CD8-positive, alpha-beta memory T cell (primary cell): ENCODE data around the gene CD96. TPM values are rescaled to one million over a fixed set of nuclear protein-coding genes. Genes with fewer than 3 reads are reported as not detected.

Experiments used
- CTCF ChIA-PET: fragments of 350-600 bp; sonication (Branson Sonifier 250); formaldehyde crosslinking; loops from one replicate; lab custom pipeline; 2021; ENCODE audit warnings: antibody characterized with exemption; lab: Charles Lee
- POLR2A ChIA-PET: fragments of 350-600 bp; sonication (Branson Sonifier 250); formaldehyde crosslinking; loops from one replicate; lab custom pipeline; 2021; ENCODE audit warnings: antibody characterized with exemption; lab: Charles Lee
- DNase-seq, 5 donors: peaks; one replicate each; pipeline versions ENCODE4 v3.0.0 to v3.0.0-alpha.2; 2020 to 2022; ENCODE audit warnings: mixed read lengths in 1 of 5
- H3K27ac ChIP-seq: one replicate; pipeline ENCODE4 v1.7.0; 2013; ENCODE audit warnings: low read depth, mild to moderate bottlenecking, low read length, moderate library complexity
- H3K27me3 ChIP-seq: 2 replicates; pipeline ENCODE4 v1.7.0; 2013; ENCODE audit warnings: low read length, mild to moderate bottlenecking; ENCODE audit not compliant: insufficient read depth, poor library complexity, severe bottlenecking
- H3K36me3 ChIP-seq: 2 replicates; pipeline ENCODE4 v1.7.0; 2013; ENCODE audit warnings: mild to moderate bottlenecking, low read length, moderate library complexity; ENCODE audit not compliant: insufficient read depth
- H3K4me1 ChIP-seq: 2 replicates; pipeline ENCODE4 v1.7.0; 2013; ENCODE audit warnings: mild to moderate bottlenecking, low read length, moderate library complexity; ENCODE audit not compliant: insufficient read depth
- H3K4me3 ChIP-seq: 2 replicates; pipeline ENCODE4 v1.7.0; 2013; ENCODE audit warnings: mild to moderate bottlenecking, low read length
- H3K9me3 ChIP-seq: 2 replicates; pipeline ENCODE4 v1.7.0; 2013; ENCODE audit warnings: mild to moderate bottlenecking, low read length
- H3K27ac Mint-ChIP-seq, 8 donors: one replicate each; pipeline ENCODE4 v1.8.0; 2020 to 2021; ENCODE audit warnings: mixed read lengths in 8 of 8, mild to moderate bottlenecking in 6 of 8, inconsistent platforms in 3 of 8, moderate library complexity in 3 of 8
- H3K27me3 Mint-ChIP-seq, 2 donors: one replicate each; pipeline ENCODE4 v1.8.0; 2020 to 2021; ENCODE audit warnings: mixed read lengths in 2 of 2, mild to moderate bottlenecking in 1 of 2, moderate library complexity in 1 of 2
- H3K36me3 Mint-ChIP-seq, 3 donors: one replicate each; pipeline ENCODE4 v1.8.0; 2020 to 2021; ENCODE audit warnings: mixed read lengths in 3 of 3, inconsistent platforms in 1 of 3, mild to moderate bottlenecking in 1 of 3
- H3K4me1 Mint-ChIP-seq, 3 donors: one replicate each; pipeline ENCODE4 v1.8.0; 2020 to 2021; ENCODE audit warnings: mixed read lengths in 3 of 3, inconsistent platforms in 1 of 3, mild to moderate bottlenecking in 1 of 3
- H3K4me3 Mint-ChIP-seq, 7 donors: one replicate each; pipeline ENCODE4 v1.8.0; 2020 to 2021; ENCODE audit warnings: mixed read lengths in 7 of 7, mild to moderate bottlenecking in 6 of 7, moderate library complexity in 4 of 7, inconsistent platforms in 2 of 7
- H3K9me3 Mint-ChIP-seq, 5 donors: one replicate each; pipeline ENCODE4 v1.8.0; 2020 to 2022; ENCODE audit warnings: mixed read lengths in 5 of 5, mild to moderate bottlenecking in 3 of 5, moderate library complexity in 2 of 5, inconsistent platforms in 1 of 5
- polyA plus RNA-seq: library from polyadenylated mRNA; unstranded; fragments of 300-500 nt; fragmentation: Illumina TruSeq; gene quantifications from one replicate; pipeline ENCODE4 v1.2.3, GENCODE V29; 2021
- total RNA-seq, 2 experiments: library from RNA; stranded (reverse); gene quantifications; one replicate each; pipeline ENCODE4 v1.2.3, GENCODE V29; 2021

Gene CD96
- total and polyA plus RNA-seq, 3 experiments from 2014 or later: 69.1 to 262 (median 80.9) TPM

GRCh38 chr3:111588527-111588926 is 46.5 kb downstream of the CD96 start:
- no peak overlapping the region for H3K27ac ChIP-seq
- peaks cover 20 to 88% (median 32%) of the 10 kb centered on the region in 3 donors for H3K36me3 Mint-ChIP-seq
- no peak overlapping the region for H3K4me3 ChIP-seq
- ChIA-PET CTCF (interaction anchor here (1.2 to 1.7 kb wide), 2 partner anchors 10 to 28 kb away, joined by 3 to 4 read pairs; no protein-coding TSS in a partner anchor), POLR2A (no interaction called here)
- peak overlapping the region in 6 of 8 donors; percentile 31 to 90 (median 60) for H3K27ac Mint-ChIP-seq
- no peak for DNase-seq
- peaks cover 4% of the 10 kb centered on the region for H3K4me1 ChIP-seq
- H3K4me1 Mint-ChIP-seq: peaks cover 36 to 78% (median 73%) of the 10 kb centered on the region in 3 donors
- no peaks in the 10 kb centered on the region for H3K27me3 ChIP-seq
- H3K36me3 ChIP-seq: peaks cover 34% of the 10 kb centered on the region
- H3K9me3 ChIP-seq: no peaks in the 10 kb centered on the region
- H3K4me3 Mint-ChIP-seq: no peak overlapping the region
- no peaks in the 10 kb centered on the region for H3K9me3 Mint-ChIP-seq
- no peaks in the 10 kb centered on the region for H3K27me3 Mint-ChIP-seq

GRCh38 chr3:111589303-111590142 is 47.5 kb downstream of the CD96 start:
- POLR2A ChIA-PET: no interaction called here
- no peaks in the 10 kb centered on the region for H3K9me3 Mint-ChIP-seq

GRCh38 chr3:111590143-111590491 is 48.1 kb downstream of the CD96 start:
- no peak for DNase-seq
- H3K9me3 Mint-ChIP-seq: no peaks in the 10 kb centered on the region
- POLR2A ChIA-PET: no interaction called here

More at GRCh38 chr3:111589303-111590142, 47.5 kb downstream of the CD96 start:
- no peak overlapping the region for H3K4me3 Mint-ChIP-seq
- H3K4me3 ChIP-seq: no peak overlapping the region
- peak overlapping the region; percentile 35 to 83 (median 62) for H3K27ac Mint-ChIP-seq
- H3K36me3 Mint-ChIP-seq: peaks cover 15 to 88% (median 30%) of the 10 kb centered on the region in 3 donors
- H3K27me3 ChIP-seq: no peaks in the 10 kb centered on the region
- peaks cover 39 to 79% (median 74%) of the 10 kb centered on the region in 3 donors for H3K4me1 Mint-ChIP-seq
- no peak overlapping the region for H3K27ac ChIP-seq
- DNase-seq: no peak
- H3K9me3 ChIP-seq: no peaks in the 10 kb centered on the region
- H3K27me3 Mint-ChIP-seq: no peaks in the 10 kb centered on the region
- peaks cover 12% of the 10 kb centered on the region for H3K4me1 ChIP-seq
- CTCF ChIA-PET: interaction anchor here (1.0 to 2.4 kb wide), 3 partner anchors 10 to 27 kb away, joined by 3 to 12 read pairs (median 4); no protein-coding TSS in a partner anchor
- peaks cover 35% of the 10 kb centered on the region for H3K36me3 ChIP-seq

GRCh38 chr3:111591555-111591954 is 49.6 kb downstream of the CD96 start:
- peaks cover 25% of the 10 kb centered on the region for H3K36me3 ChIP-seq
- POLR2A ChIA-PET: no interaction called here
- H3K9me3 ChIP-seq: no peaks in the 10 kb centered on the region
- CTCF ChIA-PET: interaction anchor here (2.4 kb wide), 1 partner anchor 25 kb away, joined by 12 read pairs; no protein-coding TSS in a partner anchor
- H3K4me3 ChIP-seq: no peak overlapping the region
- Mint-ChIP-seq H3K27me3 (no peaks in the 10 kb centered on the region), H3K9me3 (no peaks in the 10 kb centered on the region), H3K4me3 (peak overlapping the region in 1 of 7 donors; percentile 67), H3K4me1 (peaks cover 51 to 91% (median 83%) of the 10 kb centered on the region in 3 donors), H3K27ac (peak overlapping the region in 7 of 8 donors; percentile 39 to 77 (median 54)), H3K36me3 (peaks cover 10 to 90% (median 30%) of the 10 kb centered on the region in 3 donors)
- H3K27me3 ChIP-seq: no peaks in the 10 kb centered on the region
- DNase-seq: no peak
- no peak overlapping the region for H3K27ac ChIP-seq
- peaks cover 16% of the 10 kb centered on the region for H3K4me1 ChIP-seq

More at GRCh38 chr3:111590143-111590491, 48.1 kb downstream of the CD96 start:
- no peaks in the 10 kb centered on the region for H3K27me3 Mint-ChIP-seq
- H3K4me3 Mint-ChIP-seq: no peak overlapping the region
- Histone ChIP-seq H3K9me3 (no peaks in the 10 kb centered on the region), H3K27me3 (no peaks in the 10 kb centered on the region), H3K36me3 (peaks cover 35% of the 10 kb centered on the region), H3K4me1 (peaks cover 16% of the 10 kb centered on the region), H3K4me3 (no peak overlapping the region), H3K27ac (no peak overlapping the region)
- peaks cover 15 to 89% (median 30%) of the 10 kb centered on the region in 3 donors for H3K36me3 Mint-ChIP-seq
- H3K27ac Mint-ChIP-seq: peak overlapping the region in 5 of 8 donors; percentile 35 to 70 (median 54)
- CTCF ChIA-PET: interaction anchor here (1.0 to 2.4 kb wide), 2 partner anchors 9 to 27 kb away, joined by 3 to 12 read pairs; no protein-coding TSS in a partner anchor
- H3K4me1 Mint-ChIP-seq: peaks cover 40 to 80% (median 75%) of the 10 kb centered on the region in 3 donors

GRCh38 chr3:111592143-111592542 is 50.1 kb downstream of the CD96 start:
- Mint-ChIP-seq H3K4me1 (peaks cover 52 to 91% (median 84%) of the 10 kb centered on the region in 3 donors), H3K27ac (peak overlapping the region; percentile 51 to 97 (median 66)), H3K36me3 (peaks cover 6 to 90% (median 26%) of the 10 kb centered on the region in 3 donors), H3K27me3 (no peaks in the 10 kb centered on the region), H3K9me3 (no peaks in the 10 kb centered on the region), H3K4me3 (no peak overlapping the region)
- Histone ChIP-seq H3K27me3 (no peaks in the 10 kb centered on the region), H3K36me3 (peaks cover 21% of the 10 kb centered on the region), H3K4me1 (peaks cover 16% of the 10 kb centered on the region), H3K9me3 (no peaks in the 10 kb centered on the region), H3K27ac (no peak overlapping the region), H3K4me3 (no peak overlapping the region)
- POLR2A ChIA-PET: no interaction called here
- CTCF ChIA-PET: no interaction called here
- no peak for DNase-seq

- no peak overlapping the region for H3K4me3 ChIP-seq
- Mint-ChIP-seq H3K4me3 (no peak overlapping the region), H3K36me3 (peaks cover 11 to 88% (median 26%) of the 10 kb centered on the region in 3 donors), H3K27ac (peak overlapping the region; percentile 22 to 70 (median 50)), H3K4me1 (peaks cover 51 to 89% (median 88%) of the 10 kb centered on the region in 3 donors), H3K27me3 (no peaks in the 10 kb centered on the region), H3K9me3 (no peaks in the 10 kb centered on the region)
- ChIA-PET CTCF (interaction anchor here (0.9 kb wide), 1 partner anchor 23 kb away, joined by 3 read pairs; no protein-coding TSS in a partner anchor), POLR2A (interaction anchor here (0.5 kb wide), 1 partner anchor 38 kb away, joined by 4 read pairs; no protein-coding TSS in a partner anchor)
- no peak overlapping the region for H3K27ac ChIP-seq
- no peak for DNase-seq
- H3K27me3 ChIP-seq: no peaks in the 10 kb centered on the region
- H3K4me1 ChIP-seq: peaks cover 16% of the 10 kb centered on the region
- H3K36me3 ChIP-seq: peaks cover 21% of the 10 kb centered on the region
- H3K9me3 ChIP-seq: no peaks in the 10 kb centered on the region
These were observed 50.9 kb downstream of the CD96 start for GRCh38 chr3:111592936-111593335.

- Mint-ChIP-seq H3K27ac (peak overlapping the region; percentile 54 to 96 (median 80)), H3K4me1 (peaks cover 46 to 85% (median 82%) of the 10 kb centered on the region in 3 donors), H3K27me3 (no peaks in the 10 kb centered on the region), H3K9me3 (no peaks in the 10 kb centered on the region), H3K36me3 (peaks cover 12 to 89% (median 25%) of the 10 kb centered on the region in 3 donors), H3K4me3 (peak overlapping the region in 1 of 7 donors; percentile 22)
- no peak for DNase-seq
- ChIA-PET POLR2A (interaction anchor here (0.5 kb wide), 1 partner anchor 37 kb away, joined by 4 read pairs; no protein-coding TSS in a partner anchor), CTCF (interaction anchor here (0.9 kb wide), 1 partner anchor 22 kb away, joined by 3 read pairs; no protein-coding TSS in a partner anchor)
- Histone ChIP-seq H3K27me3 (no peaks in the 10 kb centered on the region), H3K9me3 (no peaks in the 10 kb centered on the region), H3K4me3 (no peak overlapping the region), H3K4me1 (peaks cover 16% of the 10 kb centered on the region), H3K27ac (no peak overlapping the region), H3K36me3 (peaks cover 22% of the 10 kb centered on the region)
These were observed 51.7 kb downstream of the CD96 start for GRCh38 chr3:111593666-111594065.
